ENCODE results near the gene RADX.

RADX gene

GRCh38 chrX:106696502-106696901, 84.7 kb downstream of the RADX start:
- no peak for DNase-seq

DNA sequence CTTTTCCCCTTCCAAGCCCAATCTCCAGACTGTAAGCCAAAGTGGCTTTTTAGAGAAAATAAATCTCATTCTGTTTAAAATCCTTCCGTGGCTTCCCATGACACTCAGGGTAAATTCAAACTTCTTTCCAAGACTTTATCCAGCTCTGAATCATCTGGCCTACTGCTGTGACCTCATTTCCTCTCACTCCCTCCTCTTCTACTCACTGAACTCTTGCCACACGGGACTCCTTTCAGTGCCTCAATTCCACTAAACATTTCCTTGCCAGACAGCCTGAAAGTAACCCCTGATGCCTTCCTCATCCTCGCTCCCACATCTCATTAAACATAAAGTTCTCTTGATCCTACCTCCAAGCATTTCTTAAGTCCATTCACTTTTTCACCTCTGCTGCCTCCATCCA, 86.9 kb downstream of the RADX start:
- no peak for DNase-seq

DNA sequence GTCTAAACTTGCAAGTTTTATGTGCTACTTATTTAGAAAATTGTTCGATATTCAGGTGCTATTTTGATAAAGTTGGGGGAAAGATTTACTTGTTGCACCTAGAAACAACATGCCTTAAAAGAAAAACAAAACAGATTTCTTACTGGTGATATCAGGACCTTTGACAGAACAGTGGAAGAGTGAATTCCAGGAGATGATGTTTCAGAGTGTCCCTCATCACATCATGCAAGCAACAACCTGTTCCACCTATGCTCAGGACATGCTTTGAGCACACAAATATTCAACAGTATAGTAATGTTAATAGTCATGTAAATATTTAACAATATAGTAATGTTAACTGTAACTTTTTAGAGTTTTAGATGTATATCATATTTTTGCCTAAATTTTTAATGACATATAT, 90.9 kb downstream of the RADX start:
- no peak for DNase-seq

GRCh38 chrX:106706466-106706865, 94.7 kb downstream of the RADX start:
- no peak for DNase-seq

DNA sequence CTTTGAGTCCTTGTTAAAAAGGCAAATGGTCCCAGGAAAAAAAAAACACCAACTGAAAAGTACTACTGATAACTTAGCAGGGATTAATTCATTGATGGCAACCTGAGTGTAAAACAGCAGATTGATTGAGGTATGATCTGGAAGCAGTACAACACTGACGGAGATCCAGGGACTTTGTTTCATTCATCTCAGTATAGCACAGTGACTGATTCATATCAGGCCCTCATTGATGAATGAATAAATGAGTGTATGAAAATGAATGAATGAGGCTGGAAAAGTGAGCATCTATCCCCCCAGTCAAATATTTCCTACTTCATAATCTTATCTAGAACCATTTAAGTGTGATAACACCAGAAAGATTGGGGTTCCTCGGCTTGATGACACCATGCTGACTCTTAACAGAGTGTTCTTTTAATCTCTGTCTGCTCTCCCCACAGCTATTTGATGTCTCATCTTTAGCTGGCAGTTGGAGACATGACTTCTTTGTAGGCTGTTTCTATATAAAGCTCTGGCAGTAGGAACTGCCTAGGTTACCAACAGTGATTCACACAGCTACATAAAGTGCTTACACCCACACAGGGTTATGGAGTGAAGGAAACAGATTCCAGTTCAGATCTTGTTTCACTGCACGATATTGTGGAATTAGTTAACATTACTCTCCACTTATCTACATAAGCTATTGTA, 96.1 kb downstream of the RADX start:
- no peak for DNase-seq

GRCh38 chrX:106710771-106711170, 99.0 kb downstream of the RADX start:
- DNase-seq, result no peak

DNA sequence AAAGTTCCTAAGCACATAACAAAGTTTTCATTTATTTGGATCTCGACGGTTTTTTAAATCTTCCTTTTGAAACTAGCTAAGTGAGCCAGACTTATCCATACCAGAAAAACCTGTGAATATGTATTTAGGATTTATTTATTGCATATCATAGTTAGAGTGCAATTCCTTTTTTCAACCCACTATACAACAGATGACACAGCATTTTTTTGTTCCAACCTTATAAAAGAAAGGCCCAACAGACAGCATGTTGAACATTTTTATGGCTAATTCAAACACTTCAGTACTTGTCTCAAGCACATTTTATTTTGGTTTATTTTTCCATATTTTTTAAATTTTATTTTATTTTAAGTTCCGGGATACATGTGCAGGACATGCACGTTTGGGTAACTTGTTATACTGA, 99.6 kb downstream of the RADX start:
- DNase-seq, result no peak

- DNase-seq, result no peak
Measured at GRCh38 chrX:106716004-106716403, 104.2 kb downstream of the RADX start.

DNA sequence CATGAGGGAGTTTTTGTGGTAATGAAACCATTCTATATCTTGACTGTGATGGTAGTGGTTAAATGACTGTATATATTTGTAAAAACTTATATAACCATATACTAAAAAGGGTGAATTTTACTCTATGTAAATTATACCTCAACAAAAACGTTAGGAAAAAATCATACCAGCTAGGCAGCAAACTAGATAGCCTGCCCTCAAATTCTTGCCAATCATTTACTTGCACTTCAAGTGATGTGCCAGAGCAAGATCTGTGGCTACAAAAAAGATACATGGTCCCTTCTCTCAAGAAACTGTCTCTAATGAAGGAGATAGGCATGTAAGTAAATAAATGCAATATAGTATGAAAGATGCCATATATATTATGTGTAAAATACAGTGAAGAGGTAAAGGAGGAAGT, 104.7 kb downstream of the RADX start:
- DNase-seq, result no peak

- DNase-seq, result no peak
Measured at GRCh38 chrX:106718709-106719108, 106.9 kb downstream of the RADX start.

DNA sequence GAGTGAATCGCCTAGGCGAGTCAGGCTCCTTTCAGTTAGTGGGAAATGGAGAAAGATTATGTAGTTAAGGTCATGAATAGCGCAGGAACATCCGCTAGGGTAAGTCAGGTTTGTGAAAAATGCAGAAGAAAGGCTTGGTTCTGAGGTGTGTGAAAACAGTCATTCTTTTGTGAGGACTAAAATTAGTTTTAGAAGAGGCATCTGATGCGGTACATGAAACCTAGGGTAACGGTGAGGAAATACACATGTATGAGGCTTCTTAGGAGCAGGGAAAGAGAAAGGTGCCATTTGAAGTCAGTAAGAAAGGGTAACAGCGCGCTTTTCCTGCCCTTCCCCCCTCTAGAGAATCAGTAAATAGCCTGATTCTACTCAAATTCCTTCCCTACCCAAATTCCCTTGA, 114.2 kb downstream of the RADX start:
- DNase-seq, result no peak

GRCh38 chrX:106726485-106727437, 115.0 kb downstream of the RADX start, which contains the start of gene RNF128:
Gene RNF128, plus strand, starts transcription at chrX:106726701. Its CDS starts 213 bp downstream, at chrX:106726914.
- peak; percentile 0 for DNase-seq

DNA sequence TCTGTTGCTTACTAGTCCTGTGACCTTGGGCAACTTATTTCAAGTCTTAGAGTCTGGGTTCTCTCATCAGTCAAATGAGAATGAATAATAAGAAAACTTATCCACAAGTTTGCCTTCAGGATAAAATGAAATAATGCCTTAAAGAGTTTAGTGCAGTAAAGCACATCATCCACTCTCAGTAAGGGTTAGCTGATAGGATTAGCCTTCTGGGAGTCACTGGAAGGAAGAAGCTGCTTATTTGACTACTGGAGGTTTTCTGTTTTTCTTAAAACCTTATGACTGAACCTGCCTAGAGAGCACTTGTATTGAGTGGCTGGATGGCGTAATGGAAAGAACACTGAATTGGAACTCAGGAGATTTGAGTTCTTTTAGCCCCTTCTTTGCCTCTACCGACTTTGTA, 116.6 kb downstream of the RADX start:
- DNase-seq, result no peak

Measured in NCI-H2171 (cell line).